ENCODE measurements around the gene NEDD4.
A peak's percentile ranks its signal among the peaks of the same experiment; 100 is the strongest.
"Not testable (repeated sequence)": the region's sequence is repeated elsewhere in the genome, so short reads cannot be mapped to it uniquely, and the experiment has no call there.

Gene NEDD4

DNA sequence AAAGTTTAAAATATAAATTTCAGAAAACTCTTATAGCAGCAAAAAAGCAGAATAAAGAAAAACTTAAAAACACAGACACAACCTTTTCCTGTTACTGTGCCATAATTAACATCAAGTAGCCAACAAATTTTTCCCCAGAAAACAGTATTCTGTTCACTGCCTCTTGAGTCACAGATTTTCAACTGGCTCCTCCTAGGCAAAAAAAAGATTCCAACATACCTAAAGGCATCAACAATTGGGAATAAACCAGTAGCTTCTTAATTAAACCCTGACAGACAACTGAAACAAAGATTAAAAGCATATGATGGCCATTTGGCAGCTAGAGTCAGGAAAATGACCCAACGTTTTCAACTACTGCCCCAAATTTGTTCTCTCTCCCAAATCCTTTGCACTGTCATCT, 10.9 kb upstream of the NEDD4 start:
- not testable (repeated sequence) for DNase-seq

DNA sequence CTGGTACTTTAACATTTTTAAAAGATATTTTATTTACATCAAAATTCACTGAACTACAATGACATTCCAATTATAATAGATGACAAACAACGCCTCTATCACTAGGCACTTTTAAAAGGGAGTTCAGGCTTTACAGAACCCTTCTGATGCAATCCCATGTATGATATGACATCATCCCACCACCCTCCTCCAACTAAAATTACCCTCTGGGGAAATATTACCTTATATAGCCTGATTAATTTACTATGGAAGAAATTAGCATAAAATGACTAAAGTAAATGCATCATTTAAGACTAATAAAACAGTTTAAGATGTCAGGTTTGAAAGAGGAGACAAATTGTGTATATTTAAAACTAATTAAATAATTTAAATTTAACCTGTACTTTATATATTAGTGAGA, 10.4 kb upstream of the NEDD4 start:
- not testable (repeated sequence) for DNase-seq

DNA sequence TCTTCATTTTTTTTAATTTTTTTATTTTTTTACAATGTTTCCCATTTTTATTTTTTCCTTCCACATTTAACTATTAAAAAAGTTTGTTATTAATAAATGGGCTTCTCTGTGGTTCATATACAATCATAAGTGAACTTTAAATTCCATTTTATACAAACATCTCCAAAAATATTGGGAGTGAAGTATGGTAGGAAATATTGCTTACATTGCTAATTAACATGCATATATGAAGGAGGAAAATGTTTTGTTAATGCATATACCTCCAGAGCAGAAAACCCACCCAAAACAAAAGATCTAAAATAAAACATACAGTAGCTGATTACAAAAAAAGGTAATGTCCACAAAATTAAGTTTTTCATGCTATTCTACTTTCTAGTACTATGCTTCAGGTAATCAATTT, 9.9 kb upstream of the NEDD4 start:
- DNase-seq, result not testable (repeated sequence)

DNA sequence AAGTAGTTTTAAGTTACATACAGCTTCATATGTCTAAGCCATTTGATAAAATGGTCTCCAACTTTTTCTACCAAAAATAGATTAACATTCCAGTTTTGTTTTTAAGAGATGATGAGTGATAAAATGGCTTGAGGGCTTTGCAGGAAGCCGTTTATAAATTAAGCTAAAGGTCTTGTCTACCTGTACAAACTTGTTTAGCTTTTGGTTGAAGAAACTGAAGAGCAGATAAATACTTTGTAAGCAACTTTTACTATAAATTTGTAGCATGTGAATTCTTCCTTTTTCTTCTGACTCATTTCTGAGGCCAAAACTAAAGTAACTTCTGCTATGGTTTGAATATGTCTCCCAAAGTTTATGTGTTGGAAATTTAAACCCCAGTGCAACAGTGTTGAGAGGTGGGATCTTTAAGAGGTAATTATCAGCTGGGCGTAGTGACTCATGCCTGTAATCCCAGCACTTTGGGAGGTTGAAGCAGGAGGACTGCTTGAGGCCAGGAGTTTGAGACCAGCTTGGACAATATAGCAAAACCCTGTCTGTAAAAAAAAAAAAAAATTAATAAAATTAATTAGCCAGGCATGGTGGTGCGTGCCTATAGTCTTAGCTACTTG, 8.2 kb upstream of the NEDD4 start:
- no peak for DNase-seq

DNA sequence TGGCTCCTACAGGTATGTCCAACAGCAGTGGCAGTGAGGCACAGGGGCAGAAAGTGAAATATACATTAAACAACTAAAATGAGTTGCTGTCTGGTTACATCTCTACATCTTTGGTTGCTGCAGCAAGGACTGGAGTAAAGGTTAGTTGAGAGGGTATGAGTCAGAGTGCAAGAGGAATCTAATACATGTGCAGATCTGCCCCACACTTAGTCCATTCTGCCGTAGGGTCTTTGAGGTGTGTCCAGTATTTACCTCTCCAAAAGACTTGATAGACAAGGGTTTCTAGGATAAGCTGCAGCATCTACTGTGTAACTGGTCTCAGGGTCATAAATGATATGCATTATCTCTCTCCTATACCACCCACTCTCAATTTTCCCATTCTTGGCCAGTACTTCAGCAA, 6.2 kb upstream of the NEDD4 start:
- no peak for DNase-seq

DNA sequence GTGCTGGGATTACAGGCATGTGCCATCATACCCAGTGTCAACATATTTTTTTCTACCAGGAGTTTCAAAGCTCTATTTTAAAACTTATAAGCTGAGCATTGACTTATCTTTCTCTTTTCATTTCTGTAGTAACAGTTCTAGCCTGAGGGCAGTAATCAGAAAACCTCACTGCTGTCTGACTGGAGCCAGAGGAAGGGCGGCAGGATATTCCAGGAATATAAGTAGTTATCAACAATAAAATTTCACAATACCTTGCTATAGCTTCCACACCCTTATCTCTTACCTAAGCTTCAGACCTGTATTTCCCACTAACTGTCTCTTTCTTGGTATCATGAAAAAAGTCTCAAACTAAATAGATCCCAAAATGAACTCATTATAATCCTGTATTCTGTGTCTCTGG, 5.1 kb upstream of the NEDD4 start:
- DNase-seq, result no peak

DNA sequence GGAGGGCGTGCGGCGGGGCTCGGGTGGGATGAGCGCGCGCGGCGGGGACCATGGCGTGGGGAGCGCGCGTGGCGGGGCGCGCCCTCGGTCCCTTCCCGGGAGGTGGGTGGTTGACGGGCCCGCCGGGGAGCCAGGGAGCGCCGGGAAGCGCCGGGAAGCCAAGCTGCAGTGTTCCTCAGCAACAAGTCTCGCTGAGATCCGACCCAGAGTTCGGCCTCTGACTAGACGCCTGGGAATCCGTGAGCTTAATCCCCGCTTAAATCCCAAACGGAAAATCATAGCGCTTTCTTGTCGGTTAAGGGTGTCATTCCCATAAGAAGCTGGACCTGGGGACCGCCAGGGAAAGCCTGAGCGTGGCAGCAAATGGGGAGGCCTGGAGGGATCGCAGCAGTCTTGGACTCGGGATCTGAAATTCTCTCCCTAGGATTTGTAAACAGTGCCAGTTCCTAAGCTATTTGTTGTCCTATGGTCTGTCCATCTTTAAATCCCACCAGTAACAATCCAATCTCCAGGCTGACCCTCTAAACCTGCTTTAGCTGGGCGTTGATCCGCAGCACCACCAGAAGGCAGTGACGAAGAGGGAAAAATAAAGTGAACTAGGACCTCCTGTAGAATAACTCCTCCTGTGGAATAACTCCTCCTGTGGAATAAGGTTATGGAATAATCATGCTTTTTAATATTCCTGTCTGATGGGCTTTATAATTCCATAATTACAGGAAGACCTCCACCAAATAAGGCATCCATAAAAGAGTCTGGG, 570 bp upstream of the NEDD4 start:
- peak in 1 of 2 donors; percentile 14 for DNase-seq

DNA sequence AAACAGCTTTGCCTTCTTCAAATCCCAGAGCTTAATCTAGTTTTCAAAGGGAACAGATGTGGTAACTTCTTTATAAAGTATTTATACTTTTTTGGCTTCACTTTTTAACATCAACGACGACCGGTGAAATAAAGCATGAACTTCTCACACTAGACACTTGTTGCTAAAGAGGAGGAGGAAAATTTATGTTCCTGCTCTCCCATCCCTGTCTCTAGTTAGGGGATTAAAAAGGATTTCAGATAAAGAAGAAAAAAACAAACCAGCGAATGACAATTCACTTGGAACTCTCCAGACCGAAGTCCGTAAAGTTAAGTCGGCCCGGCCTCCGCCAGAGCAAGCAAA, 672 bp downstream of the NEDD4 start:
- DNase-seq, result peak in 1 of 2 donors; percentile 11

DNA sequence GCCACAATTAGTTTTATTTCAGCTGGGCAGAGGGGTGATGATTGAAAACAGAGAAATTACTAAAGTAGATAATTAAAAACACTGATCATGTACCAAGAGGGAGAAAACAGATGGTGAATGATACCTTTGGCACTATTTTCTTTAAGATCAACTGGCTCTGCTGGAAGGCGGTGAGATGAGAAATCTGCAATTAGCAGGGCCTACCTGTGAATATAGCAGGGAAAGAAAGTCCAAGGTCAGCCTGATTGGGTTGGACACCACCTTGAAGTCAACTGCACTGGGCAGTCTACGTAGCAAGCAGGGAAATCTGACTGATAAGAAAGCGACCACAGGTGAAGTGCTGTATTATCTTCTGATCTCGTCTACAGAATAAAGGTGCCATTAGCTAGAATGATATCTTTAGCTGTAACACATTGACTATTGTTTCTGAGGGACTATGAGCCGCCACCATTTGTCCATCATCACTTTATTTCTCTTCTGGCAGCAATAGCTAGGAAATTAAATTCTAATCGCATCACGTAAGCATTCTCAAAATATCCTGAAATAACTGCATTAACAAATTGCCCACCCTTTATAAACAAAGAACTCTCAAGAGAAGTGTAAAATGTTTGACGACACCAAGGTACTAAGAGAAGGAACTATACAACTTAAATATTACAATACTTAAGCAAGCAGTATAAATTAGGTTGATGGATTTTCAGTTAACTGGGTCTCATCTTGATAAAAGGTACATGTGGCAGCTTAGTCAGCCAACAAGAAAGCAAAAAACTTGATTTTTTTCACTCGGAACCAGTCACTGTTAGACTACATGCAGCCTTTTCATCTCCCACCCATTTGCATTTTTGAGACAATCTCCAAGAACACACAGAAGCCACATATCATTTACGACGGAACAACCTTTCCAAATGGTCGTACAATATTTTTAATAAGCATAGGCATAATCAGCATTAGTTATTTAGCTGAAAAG, 1.3 kb downstream of the NEDD4 start:
- no peak for DNase-seq

DNA sequence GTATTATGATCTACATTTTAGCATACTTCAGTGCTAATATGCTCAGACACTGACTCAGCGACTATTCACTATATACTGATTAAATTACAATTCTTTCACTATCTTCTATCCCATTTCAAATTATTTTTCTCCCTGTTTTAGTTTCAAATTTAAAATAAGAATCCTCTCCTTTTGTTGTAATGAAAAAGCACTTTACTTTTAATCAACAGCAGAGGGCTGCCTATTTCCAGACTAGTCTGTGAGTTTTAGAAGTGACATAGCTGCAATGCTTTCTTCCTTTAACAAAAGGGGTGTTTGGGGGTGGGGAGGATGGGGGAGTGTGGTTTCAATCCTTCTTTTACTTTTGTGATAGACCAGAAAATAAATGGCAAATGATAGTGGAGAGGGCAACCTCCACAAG, 2.4 kb downstream of the NEDD4 start:
- no peak for DNase-seq

DNA sequence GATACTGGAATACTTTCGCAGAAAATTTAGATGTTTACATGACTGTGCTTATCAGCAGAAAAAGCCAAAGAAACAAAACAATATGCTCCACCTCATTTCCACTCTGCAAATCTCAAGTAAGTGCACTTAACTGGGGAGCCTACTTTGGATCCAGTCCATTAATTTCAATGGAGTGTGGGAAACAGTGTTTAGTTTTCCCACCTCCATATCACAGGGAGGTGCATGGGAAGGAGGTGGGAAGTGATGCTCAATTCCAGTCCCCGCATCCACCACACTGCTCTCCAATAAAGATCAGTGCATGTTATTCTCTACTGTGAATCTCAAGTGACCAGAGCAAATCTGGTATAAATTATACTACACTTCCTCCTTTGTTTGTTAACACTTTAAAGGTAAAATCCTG, 2.9 kb downstream of the NEDD4 start:
- no peak for DNase-seq

DNA sequence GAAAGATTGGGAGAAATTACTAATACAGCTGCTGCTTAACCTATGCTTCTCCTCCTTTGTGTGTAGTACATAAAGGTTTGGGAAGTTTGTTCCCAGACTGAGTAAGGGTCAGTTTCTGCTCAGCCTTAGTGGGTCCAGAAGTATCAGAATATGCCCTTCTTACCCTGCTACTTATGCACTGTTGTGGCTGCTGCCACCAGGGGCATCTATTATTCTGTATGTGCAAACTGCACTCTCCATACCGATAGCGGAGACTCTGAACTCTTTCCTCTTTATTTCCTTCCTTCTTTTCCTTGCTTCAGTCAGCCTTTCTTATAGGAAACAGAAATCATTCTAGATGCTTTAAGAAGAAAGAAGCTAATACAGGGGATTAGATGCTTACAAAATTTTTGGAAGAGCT, 4.0 kb downstream of the NEDD4 start:
- no peak for DNase-seq

DNA sequence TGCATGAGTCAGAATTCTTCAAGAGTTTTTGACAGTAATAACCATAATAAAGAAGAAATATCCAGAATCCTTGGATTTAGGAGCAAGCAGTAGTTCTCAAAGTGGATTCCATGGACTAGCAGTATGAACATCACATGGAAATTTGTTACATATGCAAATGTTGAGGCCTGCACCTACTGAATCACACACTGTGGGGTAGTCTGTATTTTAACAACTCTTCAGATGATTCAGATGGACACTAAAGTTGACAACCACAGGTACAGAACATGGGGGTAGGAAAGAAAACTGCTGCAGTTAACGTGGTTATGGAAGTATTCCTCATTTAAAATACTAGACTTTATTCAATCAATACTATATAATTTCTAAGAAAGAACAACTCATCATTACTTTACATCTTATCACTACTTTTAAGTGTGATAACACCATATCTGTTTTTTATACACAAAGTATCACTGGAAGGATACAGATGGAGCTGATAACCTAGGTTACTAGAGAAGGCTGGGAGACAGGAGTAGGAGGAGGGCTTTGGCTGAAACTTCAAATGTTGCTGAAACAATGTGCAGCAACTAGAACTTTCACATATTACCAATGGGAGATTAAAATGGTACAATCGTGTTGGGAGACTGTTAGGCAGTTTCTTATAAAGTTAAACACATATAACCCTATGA, 11.7 kb downstream of the NEDD4 start:
- DNase-seq, result no peak

DNA sequence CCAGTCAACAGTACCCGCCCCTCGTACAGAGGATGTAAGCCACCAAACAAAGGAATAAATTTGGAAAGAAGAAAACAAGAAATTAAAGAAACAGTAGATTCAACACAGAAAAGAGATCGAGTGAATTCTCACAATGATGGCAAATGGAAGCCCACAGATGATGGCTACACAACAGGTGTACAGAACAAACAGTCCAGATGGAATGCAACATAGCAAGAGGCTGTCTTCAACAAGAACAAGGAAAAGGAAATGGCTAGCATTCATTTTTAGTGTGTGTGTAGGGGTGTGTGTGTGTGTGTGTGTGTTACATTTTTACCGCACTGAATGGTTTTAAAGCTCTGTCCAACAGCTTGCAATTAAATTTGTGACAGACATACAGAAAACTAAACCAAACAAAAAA, 12.9 kb downstream of the NEDD4 start:
- DNase-seq, result no peak

DNA sequence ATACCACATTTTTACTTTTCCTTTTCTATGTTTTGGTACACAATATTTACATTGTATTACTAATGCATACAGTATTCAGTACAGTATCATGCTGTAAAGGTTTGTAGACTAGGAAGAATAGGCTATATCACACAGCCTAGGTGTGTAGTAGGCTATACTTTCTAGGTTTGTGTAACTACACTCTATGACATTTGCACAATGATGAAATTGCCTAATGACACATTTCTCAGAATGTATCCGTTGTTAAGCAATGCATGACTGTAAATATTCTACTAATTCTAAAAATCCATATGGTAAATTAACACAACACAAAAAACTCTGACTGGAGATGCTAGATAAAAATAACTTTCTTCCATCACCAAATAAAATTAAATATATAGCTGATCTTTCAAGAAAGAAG, 16.2 kb downstream of the NEDD4 start:
- peak in 1 of 2 donors; percentile 47 for DNase-seq

DNA sequence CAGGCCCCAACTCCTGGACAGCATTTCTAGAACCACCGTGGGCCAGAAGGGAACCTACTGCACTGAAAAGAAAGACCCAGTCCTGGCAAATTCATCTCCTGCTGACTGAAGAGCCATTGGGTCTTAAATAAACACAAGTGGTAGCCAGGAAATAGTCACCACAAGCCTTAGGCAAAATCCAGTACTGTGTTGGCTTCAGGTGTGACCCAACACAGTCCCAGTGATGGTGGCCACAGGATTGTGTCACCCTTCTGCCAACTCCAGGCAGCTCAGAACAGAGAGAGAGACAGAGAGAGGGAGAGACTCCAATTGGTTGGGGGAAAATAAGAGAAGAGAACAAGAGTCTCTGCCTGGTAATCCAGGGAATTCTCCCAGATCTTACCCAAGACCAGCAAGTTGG, 23.1 kb downstream of the NEDD4 start:
- no peak for DNase-seq

DNA sequence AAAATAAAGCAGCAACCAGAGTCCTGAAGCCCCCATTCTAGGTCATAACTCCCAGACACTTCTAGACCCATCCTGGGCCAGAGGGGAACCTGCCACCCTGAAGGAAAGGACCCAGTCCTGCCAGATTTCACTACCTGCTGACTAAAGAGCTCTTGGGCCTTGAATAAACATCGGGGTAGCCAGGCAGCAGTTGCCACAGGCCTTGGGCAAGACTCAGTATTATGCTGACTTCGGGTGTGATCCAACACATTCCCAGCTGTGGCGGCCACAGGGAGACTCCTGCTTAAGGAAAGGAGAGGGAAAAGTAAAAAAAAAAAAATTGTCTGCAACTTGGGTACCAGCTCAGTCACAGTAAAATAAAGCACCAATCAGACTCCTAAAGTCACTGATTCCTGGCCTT, 23.8 kb downstream of the NEDD4 start:
- DNase-seq, result no peak

DNA sequence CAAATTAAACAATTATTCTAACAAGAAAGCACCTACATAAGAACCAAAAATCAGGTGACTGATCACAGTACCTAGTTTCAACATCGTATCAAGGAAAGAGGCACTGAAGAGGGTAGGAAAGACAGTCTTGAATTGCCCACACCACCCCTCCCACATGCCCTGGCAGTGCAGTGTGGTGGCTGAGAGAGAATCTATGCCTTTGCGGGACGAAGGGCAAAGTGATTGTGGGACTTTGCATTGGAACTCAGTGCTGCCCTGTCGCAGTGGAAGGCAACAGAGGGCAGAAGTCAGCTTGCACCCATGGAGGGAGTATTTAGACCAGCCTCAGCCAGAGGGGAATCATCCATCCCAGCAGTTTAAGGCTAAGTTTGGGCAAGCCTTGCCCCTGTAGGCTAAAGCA, 24.5 kb downstream of the NEDD4 start:
- no peak for DNase-seq

DNA sequence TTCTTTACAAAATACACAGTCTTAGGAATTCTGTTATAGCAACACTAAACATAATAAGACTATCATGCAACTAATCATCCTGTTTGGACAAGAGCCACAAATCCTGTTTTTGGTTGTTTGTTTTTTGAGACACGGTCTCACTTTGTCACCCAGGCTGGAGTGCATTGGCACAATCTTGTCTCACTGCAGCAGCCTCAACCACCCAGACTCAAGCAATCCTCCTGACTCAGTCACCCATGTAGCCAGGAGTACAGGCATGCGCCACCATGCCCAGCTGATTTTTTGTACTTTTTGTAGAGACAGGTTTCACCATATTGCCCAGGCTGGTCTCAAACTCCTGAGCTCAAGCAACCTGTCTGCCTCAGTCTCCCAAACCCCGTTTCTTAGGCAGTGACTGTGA, 28.3 kb downstream of the NEDD4 start:
- DNase-seq, result no peak

DNA sequence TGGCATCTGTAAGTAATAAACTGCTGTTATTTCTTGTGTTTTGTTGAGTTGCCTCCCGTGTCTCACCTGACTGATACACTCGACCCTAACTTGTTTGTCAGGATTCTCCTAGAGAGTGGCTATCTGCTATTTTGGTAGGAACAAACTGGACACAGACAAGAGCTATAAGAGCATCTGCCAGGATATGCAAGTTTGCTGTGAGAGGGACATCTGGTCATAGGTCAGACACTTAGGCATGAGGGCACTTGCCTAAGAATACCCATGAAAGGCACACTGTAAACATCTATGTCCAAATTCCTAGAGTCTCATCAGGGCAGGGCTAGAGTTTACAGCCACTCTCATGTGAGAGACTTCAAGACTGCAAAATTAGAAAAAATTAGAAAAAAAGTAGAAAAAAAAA, 32.5 kb downstream of the NEDD4 start:
- DNase-seq, result no peak

DNA sequence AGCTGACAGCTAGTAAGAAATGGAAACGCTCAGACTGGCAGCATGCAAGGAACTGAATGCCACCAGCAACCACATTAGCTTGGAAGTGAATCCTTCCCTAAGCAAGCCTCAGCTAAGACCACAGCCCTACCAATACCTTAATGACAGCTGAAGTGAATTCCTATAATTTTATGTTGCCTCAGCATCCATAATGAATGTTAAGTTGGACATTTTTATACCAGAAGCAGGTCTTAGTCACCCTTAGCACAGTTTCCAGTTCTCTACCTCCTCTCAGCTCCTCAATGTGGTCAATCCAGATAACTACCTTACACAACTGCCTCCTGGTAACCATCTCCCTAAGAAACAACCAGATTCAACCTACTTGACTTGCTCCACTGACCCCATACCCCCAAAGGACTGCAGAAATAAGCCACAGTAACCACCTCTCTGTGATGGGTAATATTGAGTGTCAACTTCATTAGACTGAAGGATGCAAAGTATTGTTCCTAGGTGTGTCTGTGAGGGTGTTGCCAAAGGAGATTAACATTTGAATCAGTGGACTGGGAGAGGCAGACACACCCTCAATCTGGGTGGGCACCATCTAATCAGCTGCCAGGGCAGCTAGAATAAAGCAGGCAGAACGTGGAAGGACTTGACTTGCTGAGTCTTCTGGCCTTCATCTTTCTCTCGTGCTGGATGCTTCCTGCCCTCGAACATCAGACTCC, 33.5 kb downstream of the NEDD4 start:
- DNase-seq, result no peak

DNA sequence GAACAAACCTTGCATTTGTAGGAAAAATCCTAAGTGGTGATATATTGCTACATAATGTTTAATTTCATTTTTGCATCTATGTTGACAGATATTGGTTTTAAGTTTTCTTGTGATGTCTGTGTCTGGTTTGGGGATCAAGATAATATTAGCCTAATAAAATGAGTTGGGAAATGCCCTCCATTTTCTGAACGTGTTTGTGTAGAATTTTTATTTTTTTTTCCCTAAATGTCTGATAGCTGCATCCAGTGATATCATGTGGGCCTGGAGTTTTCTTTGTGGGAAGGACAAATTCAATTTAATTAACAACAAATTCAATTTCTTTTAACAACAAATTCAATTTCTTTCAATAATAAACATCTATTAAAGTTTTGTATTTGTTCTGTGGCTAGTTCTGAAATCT, 35.1 kb downstream of the NEDD4 start:
- DNase-seq, result no peak

All from inflammatory macrophage treated with lipopolysaccharide for 1 hour (primary cell).